AG04449 (cell line): ENCODE results near the gene CLBA1.

Experiments
- CTCF ChIA-PET: fragments of 350-600 bp; formaldehyde crosslinking; extraction: SDS; loops from one replicate; lab custom pipeline; 2021; ENCODE audit warnings: antibody characterized with exemption; lab: Yijun Ruan, JAX
- POLR2A ChIA-PET: fragments of 400-600, 350-600 bp; formaldehyde crosslinking; extraction: SDS; loops from one replicate; lab custom pipeline; 2020; ENCODE audit warnings: antibody characterized with exemption, inconsistent platforms; lab: Yijun Ruan, JAX
- DNase-seq: peaks from one replicate; pipeline ENCODE4 v3.0.0-alpha.2; 2010; ENCODE audit warnings: low read depth, low spot score
- H3K4me3 ChIP-seq: 2 replicates; pipeline ENCODE4 v1.5.1; 2011; ENCODE audit warnings: low read depth, mild to moderate bottlenecking, control low read depth, low read length
- CTCF ChIP-seq: IDR thresholded peaks from one replicate; pipeline ENCODE4 v1.5.1; 2011; ENCODE audit warnings: mild to moderate bottlenecking, moderate library complexity, low read length, control low read depth, inconsistent platforms; ENCODE audit not compliant: insufficient read depth; ENCODE audit errors: missing control alignments

Gene CLBA1

GRCh38 chr14:104974146-104974541, 11.4 kb upstream of the CLBA1 start:
- no peak for DNase-seq
- CTCF ChIA-PET = interaction anchor here (1.0 to 11.8 kb wide), 19 partner anchors 10 to 308 kb away, joined by 3 to 383 read pairs (median 14); partner anchors contain the start of genes CDCA4 and CLBA1
- no peak for TF ChIP-seq CTCF
- 0 out of 2 replicates have a peak overlapping the region, but pooled peaks have one; percentile 3 for H3K4me3 ChIP-seq
- POLR2A ChIA-PET = interaction anchor here (1.6 to 2.4 kb wide), 2 partner anchors 41 to 47 kb away, joined by 5 to 10 read pairs; partner anchors contain the start of gene CDCA4

GRCh38 chr14:104974665-104975390, 10.8 kb upstream of the CLBA1 start:
- ChIA-PET POLR2A (interaction anchor here (2.4 kb wide), 1 partner anchor 46 kb away, joined by 10 read pairs; the partner anchor contains the start of gene CDCA4), CTCF (interaction anchor here (0.7 to 11.8 kb wide), 29 partner anchors 8 to 308 kb away, joined by 3 to 383 read pairs (median 8); partner anchors contain the start of genes CDCA4 and CLBA1)
- DNase-seq = no peak
- H3K4me3 ChIP-seq = no peak overlapping the region
- no peak for TF ChIP-seq CTCF

DNA sequence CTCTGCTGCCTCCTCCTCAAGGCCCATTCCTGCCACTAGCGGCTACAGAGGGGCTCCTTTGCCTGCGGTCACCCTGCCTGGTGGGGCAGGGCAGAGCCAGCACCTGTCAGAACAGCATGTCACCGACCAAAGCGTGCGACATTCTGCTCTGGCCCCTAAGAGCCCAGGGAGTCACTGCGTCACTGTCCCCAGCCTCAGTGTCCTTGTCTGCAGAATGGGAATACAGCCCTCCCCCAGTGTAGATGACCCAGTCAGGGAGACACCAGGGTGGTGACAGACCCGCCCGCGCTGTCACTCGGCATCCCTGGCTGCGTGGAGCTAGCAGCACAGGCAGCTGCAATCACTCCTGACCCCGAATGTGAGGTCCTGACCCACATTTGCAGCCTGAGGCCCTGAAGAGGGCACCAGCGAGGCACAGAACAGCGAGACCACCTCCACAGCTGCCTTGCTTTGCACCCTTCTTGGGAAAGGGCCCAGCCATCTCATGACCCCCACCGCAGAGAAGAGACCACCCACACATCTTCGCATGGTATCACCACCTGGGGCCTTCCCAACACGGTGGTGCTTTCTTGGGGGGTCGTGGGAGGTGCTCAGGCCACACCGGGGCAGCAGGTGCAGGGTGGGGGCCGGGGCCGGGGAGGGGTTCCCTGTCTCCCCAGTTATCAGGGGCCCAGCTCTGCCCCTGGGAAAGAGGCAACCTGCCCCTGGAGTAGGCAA, 9.9 kb upstream of the CLBA1 start:
- ChIA-PET POLR2A (no interaction called here), CTCF (interaction anchor here (0.6 to 11.8 kb wide), 36 partner anchors 9 to 307 kb away, joined by 3 to 383 read pairs (median 4); partner anchors contain the start of genes CDCA4 and CLBA1)
- TF ChIP-seq CTCF = no peak
- no peak for DNase-seq
- no peak overlapping the region for H3K4me3 ChIP-seq

GRCh38 chr14:104976198-104977007, 9.2 kb upstream of the CLBA1 start:
- DNase-seq = no peak
- POLR2A ChIA-PET = no interaction called here
- CTCF ChIA-PET = interaction anchor here (0.6 to 11.8 kb wide), 33 partner anchors 8 to 208 kb away, joined by 3 to 383 read pairs (median 5); partner anchors contain the start of genes CDCA4 and CLBA1
- TF ChIP-seq CTCF = peak; percentile 99
- no peak overlapping the region for H3K4me3 ChIP-seq

- TF ChIP-seq CTCF = no peak
- ChIA-PET POLR2A (no interaction called here), CTCF (interaction anchor here (0.6 to 11.8 kb wide), 18 partner anchors 7 to 111 kb away, joined by 4 to 383 read pairs (median 14); partner anchors contain the start of genes CDCA4 and CLBA1)
Measured at GRCh38 chr14:104977008-104977680, 8.4 kb upstream of the CLBA1 start.

More at GRCh38 chr14:104977008-104977680, 8.4 kb upstream of the CLBA1 start:
- peak overlapping the region; percentile 62 for H3K4me3 ChIP-seq
- DNase-seq = no peak
